GM12878 (cell line): ENCODE results near the gene SORL1. TPM values are rescaled to one million over a fixed set of nuclear protein-coding genes. Genes with fewer than 3 reads are reported as not detected.

ENCODE experiments used
- ATAC-seq: fragments of 200-7000 bp; cut with Tn5 transposase; 3 replicates; pipeline ENCODE4 v1.9.1; 2020; ENCODE audit warnings: mild to moderate bottlenecking, moderate library complexity
- BruUV-seq: library from RNA; stranded (reverse); fragments of 400-500 nt; replicated peaks from 2 replicates; lab custom pipeline; 2021; lab: Mats Ljungman, UMichigan
- CTCF ChIA-PET: fragments of 300-600 bp; sonication (Branson Sonifier 250); formaldehyde crosslinking; extraction: SDS; loops from one replicate; lab custom pipeline; 2021; ENCODE audit warnings: inconsistent platforms; lab: Yijun Ruan, JAX
- POLR2A ChIA-PET: fragments of 350-600 bp; formaldehyde crosslinking; extraction: SDS; loops from one replicate; lab custom pipeline; 2021; ENCODE audit warnings: inconsistent platforms; lab: Charles Lee
- RAD21 ChIA-PET: fragments of 300-600 bp; sonication (Branson Sonifier 250); formaldehyde crosslinking; loops from one replicate; lab custom pipeline; 2023; ENCODE audit warnings: antibody characterized with exemption; ENCODE audit not compliant: unreplicated experiment; lab: Charles Lee
- SMC1A ChIA-PET: fragments of 300-600 bp; sonication (Branson Sonifier 250); formaldehyde crosslinking; loops from one replicate; lab custom pipeline; 2023; ENCODE audit not compliant: unreplicated experiment, uncharacterized antibody; lab: Charles Lee
- DNase-seq: peaks from one replicate; pipeline ENCODE4 v3.0.0-alpha.2; 2011; ENCODE audit warnings: low read depth, low spot score
- FAIRE-seq: peaks from 3 replicates; lab custom pipeline; 2011; peaks lifted over from hg19 to GRCh38; lab: Jason Lieb, UNC
- H2AFZ ChIP-seq: 2 replicates; pipeline ENCODE4 v1.6.0; 2011; ENCODE audit warnings: low read depth, low read length, control low read depth; ENCODE audit not compliant: control insufficient read depth
- H3K27ac ChIP-seq: 2 replicates; pipeline ENCODE4 v1.5.1; 2011; ENCODE audit warnings: control low read depth; ENCODE audit not compliant: control insufficient read depth, insufficient read depth
- H3K27me3 ChIP-seq, 2 experiments: replicated peaks in 1 of 2; 2 replicates each; pipeline versions ENCODE4 v1.6.0 to v1.6.1; 2011; ENCODE audit warnings: low read length in 1 of 2; ENCODE audit not compliant: control insufficient read depth in 2 of 2, insufficient read depth in 2 of 2
- H3K36me3 ChIP-seq, 2 experiments: 2 replicates each; pipeline ENCODE4 v1.5.1; 2011; ENCODE audit warnings: low read length in 1 of 2; ENCODE audit not compliant: control insufficient read depth in 2 of 2, insufficient read depth in 2 of 2
- H3K4me1 ChIP-seq: 2 replicates; pipeline ENCODE4 v1.6.1; 2011; ENCODE audit warnings: mild to moderate bottlenecking, low read length, moderate library complexity, mixed read lengths; ENCODE audit not compliant: control insufficient read depth, insufficient read depth
- H3K4me2 ChIP-seq: 2 replicates; pipeline ENCODE4 v1.6.0; 2011; ENCODE audit warnings: control low read depth; ENCODE audit not compliant: control insufficient read depth, insufficient read depth
- H3K4me3 ChIP-seq: fragments of 200-600 bp; sonication (generic); 2 replicates; pipeline ENCODE4 v1.5.1; 2016
- H3K79me2 ChIP-seq: 2 replicates; pipeline ENCODE4 v1.6.0; 2011; ENCODE audit warnings: low read length; ENCODE audit not compliant: control insufficient read depth, insufficient read depth
- H3K9ac ChIP-seq: 2 replicates; pipeline ENCODE4 v1.8.0; 2011; ENCODE audit warnings: low read length, control low read depth, mixed read lengths; ENCODE audit not compliant: control insufficient read depth, insufficient read depth
- H3K9me3 ChIP-seq: replicated peaks from 3 replicates; pipeline ENCODE4 v1.5.1; 2011; ENCODE audit warnings: mild to moderate bottlenecking, low read length; ENCODE audit not compliant: control insufficient read depth, insufficient read depth
- H4K20me1 ChIP-seq: 2 replicates; pipeline ENCODE4 v1.6.0; 2011; ENCODE audit not compliant: control insufficient read depth, insufficient read depth
- ATF2 ChIP-seq: IDR thresholded peaks from 2 replicates; pipeline ENCODE4 v1.6.1; 2012; ENCODE audit warnings: low read length, inconsistent platforms
- BCL3 ChIP-seq: IDR thresholded peaks from 2 replicates; pipeline ENCODE4 v1.6.1; 2011; ENCODE audit warnings: borderline replicate concordance, low read depth, mild to moderate bottlenecking, moderate library complexity, low read length; ENCODE audit not compliant: insufficient read depth, poor library complexity, severe bottlenecking
- BHLHE40 ChIP-seq, 2 experiments: fragments of 450-650 bp in 1 of 2; IDR thresholded peaks; 2 replicates each; pipeline ENCODE4 v1.6.1; 2011 to 2017; ENCODE audit warnings: low read depth in 2 of 2, borderline replicate concordance in 1 of 2, improper control_type of control experiment in 1 of 2, low read length in 1 of 2, mild to moderate bottlenecking in 1 of 2
- BRCA1 ChIP-seq: IDR thresholded peaks from 2 replicates; pipeline ENCODE4 v1.6.1; 2011; ENCODE audit warnings: low read depth, low read length, improper control_type of control experiment
- E4F1 ChIP-seq: fragments of 450-650 bp; IDR thresholded peaks from 2 replicates; pipeline ENCODE4 v1.6.1; 2018; ENCODE audit warnings: borderline replicate concordance, mild to moderate bottlenecking; ENCODE audit not compliant: partially characterized antibody
- ELK1 ChIP-seq: IDR thresholded peaks from 2 replicates; pipeline ENCODE4 v1.6.1; 2012; ENCODE audit warnings: low read depth, low read length, improper control_type of control experiment
- GABPA ChIP-seq: IDR thresholded peaks from 2 replicates; pipeline ENCODE4 v1.6.1; 2014; ENCODE audit warnings: antibody characterized with exemption, low read depth, mild to moderate bottlenecking, inconsistent platforms
- IKZF1 ChIP-seq: fragments of 450-650 bp; conservative IDR thresholded peaks from 2 replicates; pipeline ENCODE4 v1.6.1; 2017; ENCODE audit warnings: antibody characterized with exemption, mild to moderate bottlenecking
- IKZF2 ChIP-seq, 2 experiments: fragments of 450-650 bp; IDR thresholded peaks; 2 replicates each; pipeline ENCODE4 v1.6.1; 2017; ENCODE audit warnings: mild to moderate bottlenecking in 2 of 2, moderate library complexity in 2 of 2
- KLF5 ChIP-seq: fragments of 450-650 bp; IDR thresholded peaks from 2 replicates; pipeline ENCODE4 v1.6.1; 2014; ENCODE audit warnings: mild to moderate bottlenecking; ENCODE audit not compliant: partially characterized antibody
- MEF2A ChIP-seq: IDR thresholded peaks from 2 replicates; pipeline ENCODE4 v1.6.1; 2011; ENCODE audit warnings: low read depth, mild to moderate bottlenecking, low read length, moderate library complexity; ENCODE audit not compliant: insufficient read depth
- NRF1 ChIP-seq: conservative IDR thresholded peaks from 2 replicates; pipeline ENCODE4 v1.6.1; 2011; ENCODE audit warnings: mild to moderate bottlenecking, low read depth, low read length, improper control_type of control experiment
- POLR2A ChIP-seq: IDR thresholded peaks from 2 replicates; pipeline ENCODE4 v1.6.1; 2011; ENCODE audit warnings: low read depth, mild to moderate bottlenecking, low read length
- RELA ChIP-seq: fragments of 450-650 bp; IDR thresholded peaks from 2 replicates; pipeline ENCODE4 v1.8.0; 2014; ENCODE audit warnings: borderline replicate concordance; ENCODE audit not compliant: partially characterized antibody
- SRF ChIP-seq, 2 experiments: IDR thresholded peaks; 2 replicates each; pipeline ENCODE4 v1.6.1; 2011; ENCODE audit warnings: low read depth in 2 of 2, low read length in 2 of 2, mild to moderate bottlenecking in 1 of 2, moderate library complexity in 1 of 2
- ZNF207 ChIP-seq: fragments of 450-650 bp; IDR thresholded peaks from 2 replicates; pipeline ENCODE4 v1.6.1; 2014; ENCODE audit warnings: antibody characterized with exemption, mild to moderate bottlenecking, borderline replicate concordance
- ZNF622 ChIP-seq: fragments of 450-650 bp; IDR thresholded peaks from 2 replicates; pipeline ENCODE4 v1.6.1; 2017; ENCODE audit warnings: mild to moderate bottlenecking, inconsistent platforms
- WGBS: methylation state at CpG from one replicate; pipeline ENCODE4 v1.1.6; 2016; ENCODE audit warnings: low lambda C conversion rate; ENCODE audit not compliant: insufficient replicate concordance, insufficient coverage; ENCODE audit errors: missing lambda C conversion rate; 5-methylcytosine and 5-hydroxymethylcytosine counted together
- in situ Hi-C: fragments of 300-500 bp; cut with MboI; formaldehyde crosslinking; loops from 9 replicates; pipeline ENCODE4 v1.14.3; 2018; ENCODE audit warnings: mixed read lengths
- intact Hi-C: fragments of 100-400 bp; cut with micrococcal nuclease; formaldehyde crosslinking; loops from one replicate; pipeline ENCODE4 v1.14.2; 2022; ENCODE audit not compliant: unreplicated experiment
- polyA plus RNA-seq, 11 experiments: library from polyadenylated mRNA; depleted of rRNA in 4 of 11; unstranded in 6 of 11; stranded (reverse) in 5 of 11; fragments of >200 nt; fragmentation: Nextera tagmentation in 4 of 11; fragmentation: Illumina TruSeq in 1 of 11; extraction: Ambion mirVana in 4 of 11; extraction: Trizol in 1 of 11; gene quantifications; 1 replicate in 1 of 11; 2 replicates in 10 of 11; pipeline versions ENCODE4 v1.2.1 to v1.2.3, GENCODE V29; 2011 to 2016; ENCODE audit warnings: inconsistent platforms in 2 of 11, missing spikeins in 2 of 11, low read depth in 1 of 11
- total RNA-seq, 4 experiments: library from RNA; depleted of rRNA in 3 of 4; stranded (reverse); fragments of >200 nt in 3 of 4; fragmentation: Illumina TruSeq in 1 of 4; extraction: Trizol in 1 of 4; gene quantifications; 2 replicates each; pipeline versions ENCODE4 v1.2.1 to v1.2.3, GENCODE V29; 2013 to 2021

SORL1 gene
- total and polyA plus RNA-seq, 10 of the 15 experiments (the other 5 are each of a cell fraction or from before 2014, with no cell fraction given) = 20.2 to 107 (median 59.9) TPM

- RAD21 ChIA-PET = no interaction called here
- Histone ChIP-seq H3K27me3 (no peaks in the 10 kb centered on the region), H3K9ac (no peak overlapping the region), H3K4me2 (no peak overlapping the region), H3K27ac (no peak overlapping the region), H3K4me1 (no peaks in the 10 kb centered on the region), H3K36me3 (no peaks in the 10 kb centered on the region), H3K9me3 (no peaks in the 10 kb centered on the region), H2AFZ (no peak overlapping the region), H3K4me3 (no peak overlapping the region), H4K20me1 (no peaks in the 10 kb centered on the region), H3K79me2 (no peaks in the 10 kb centered on the region)
- CTCF ChIA-PET = interaction anchor here (0.6 to 4.7 kb wide), 2 partner anchors 12 to 251 kb away, joined by 3 to 37 read pairs; no protein-coding TSS in a partner anchor
- ATAC-seq (no peak), DNase-seq (no peak), FAIRE-seq (no peak)
- intact Hi-C loops = no loop called here
- WGBS = 66% methylated on average over 9 of the region's 9 CpGs
- SMC1A ChIA-PET = interaction anchor here (0.8 kb wide), 1 partner anchor 12 kb away, joined by 4 read pairs; no protein-coding TSS in a partner anchor
- in situ Hi-C loops = no loop called here
- POLR2A ChIA-PET = no interaction called here
- BruUV-seq = no TSS peak
- TF ChIP-seq E4F1 (no peak), NRF1 (no peak), IKZF2 (IDR thresholded peaks at IDR 0.05) (no peak), ZNF207 (no peak), KLF5 (no peak), BHLHE40 (IDR thresholded peaks at IDR 0.05; ENCODE audit: borderline replicate concordance in 1 of 2, low read depth in 2 of 2, low read length in 1 of 2) (no peak), GABPA (no peak), BRCA1 (no peak), ELK1 (no peak), ZNF622 (no peak), SRF (IDR thresholded peaks at IDR 0.05; ENCODE audit: low read depth in 2 of 2, low read length in 2 of 2) (no peak), IKZF1 (no peak), POLR2A (no peak), RELA (no peak), BCL3 (no peak), ATF2 (no peak), MEF2A (no peak)
Measured at GRCh38 chr11:121643479-121644186, 191.5 kb downstream of the SORL1 start.
